HG03575 (cell line): ENCODE results near the gene BACH2.

Experiments used
- ATAC-seq: cut with Tn5 transposase; IDR thresholded peaks from one replicate; pipeline ENCODE4 v1.9.1; 2021; ENCODE audit not compliant: unreplicated experiment, insufficient number of reproducible peaks, low FRiP score; ENCODE audit errors: extremely low read depth

Gene BACH2

GRCh38 chr6:90304308-90304707, 7.7 kb upstream of the BACH2 start:
- no peak for ATAC-seq

GRCh38 chr6:90303039-90303438, 6.4 kb upstream of the BACH2 start:
- ATAC-seq: no peak

- ATAC-seq: no peak
Observed at GRCh38 chr6:90302320-90302719, 5.7 kb upstream of the BACH2 start.

- no peak for ATAC-seq
Observed at GRCh38 chr6:90301816-90302215, 5.2 kb upstream of the BACH2 start.

- ATAC-seq: no peak
Observed at GRCh38 chr6:90298459-90299053, 1.9 kb upstream of the BACH2 start.

- no peak for ATAC-seq
Observed at GRCh38 chr6:90297867-90298381, 1.3 kb upstream of the BACH2 start.

GRCh38 chr6:90297115-90297866, 648 bp upstream of the BACH2 start:
- no peak for ATAC-seq

GRCh38 chr6:90295854-90296340, 746 bp downstream of the BACH2 start:
- ATAC-seq: no peak

GRCh38 chr6:90294989-90295853, 1.4 kb downstream of the BACH2 start:
- no peak for ATAC-seq

GRCh38 chr6:90294614-90294988, 2.0 kb downstream of the BACH2 start:
- no peak for ATAC-seq

- no peak for ATAC-seq
Observed at GRCh38 chr6:90294008-90294511, 2.6 kb downstream of the BACH2 start.

- no peak for ATAC-seq
Observed at GRCh38 chr6:90293319-90293953, 3.2 kb downstream of the BACH2 start.

- no peak for ATAC-seq
Observed at GRCh38 chr6:90291565-90291964, 5.1 kb downstream of the BACH2 start.

- no peak for ATAC-seq
Observed at GRCh38 chr6:90290811-90291420, 5.7 kb downstream of the BACH2 start.

- no peak for ATAC-seq
Observed at GRCh38 chr6:90289902-90290301, 6.7 kb downstream of the BACH2 start.

- no peak for ATAC-seq
Observed at GRCh38 chr6:90288404-90288803, 8.2 kb downstream of the BACH2 start.

GRCh38 chr6:90286884-90287488, 9.7 kb downstream of the BACH2 start:
- no peak for ATAC-seq
